Measurements from ENCODE around the gene PDE6B.

PDE6B gene

DNA sequence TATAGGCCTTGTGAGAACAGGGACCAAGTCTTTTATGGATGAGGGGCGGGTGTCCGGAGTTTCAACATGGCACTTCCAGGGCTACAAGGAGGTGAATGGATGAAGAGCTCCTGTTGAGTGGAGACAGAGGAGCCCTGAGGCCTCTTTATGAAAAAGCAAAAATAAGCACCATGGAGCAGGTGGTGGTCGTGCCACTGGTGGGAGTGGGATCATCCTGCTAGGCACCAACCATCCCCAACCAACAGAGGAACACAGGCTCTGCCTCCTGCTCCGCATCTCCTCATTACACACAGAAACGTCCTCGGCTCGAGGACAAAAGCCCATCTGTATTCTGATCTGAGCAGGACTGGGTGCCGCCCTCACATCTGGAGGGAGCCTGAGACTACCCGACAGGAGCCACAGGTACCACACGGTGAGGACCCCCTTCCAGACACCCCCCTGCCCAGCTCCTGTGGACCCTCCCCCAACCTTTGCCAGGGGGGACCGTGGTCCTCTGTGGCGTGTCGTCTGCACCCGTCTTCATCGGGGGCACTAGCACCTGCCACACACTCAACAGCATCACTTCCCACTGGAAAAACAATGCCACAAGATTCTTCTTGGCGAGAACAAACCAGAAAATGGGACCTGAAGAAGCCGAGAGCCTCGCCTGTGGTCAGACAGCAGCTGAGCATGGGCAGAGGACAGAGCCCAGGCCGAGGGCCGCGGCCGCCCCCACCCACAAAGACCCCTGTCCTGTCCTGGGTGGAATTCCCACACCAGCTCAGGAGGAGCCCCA is 3.9 kb upstream of the PDE6B start:
- TF ChIP-seq CTCF (conservative IDR thresholded peaks at IDR 0.05): no peak
- TF ChIP-seq ZFX (IDR thresholded peaks at IDR 0.05): no peak

GRCh38 chr4:622071-622995 is 3.0 kb upstream of the PDE6B start:
- H3K27ac ChIP-seq: no peak overlapping the region
- TF ChIP-seq ZFX (IDR thresholded peaks at IDR 0.05) (no peak), CTCF (conservative IDR thresholded peaks at IDR 0.05) (no peak)

More for the DNA sequence above, 3.9 kb upstream of the PDE6B start:
- H3K27ac ChIP-seq: no peak overlapping the region

- TF ChIP-seq CTCF (conservative IDR thresholded peaks at IDR 0.05) (no peak), ZFX (IDR thresholded peaks at IDR 0.05) (no peak)
- no peak overlapping the region for H3K27ac ChIP-seq
Observed at GRCh38 chr4:622996-623913, 2.1 kb upstream of the PDE6B start.

DNA sequence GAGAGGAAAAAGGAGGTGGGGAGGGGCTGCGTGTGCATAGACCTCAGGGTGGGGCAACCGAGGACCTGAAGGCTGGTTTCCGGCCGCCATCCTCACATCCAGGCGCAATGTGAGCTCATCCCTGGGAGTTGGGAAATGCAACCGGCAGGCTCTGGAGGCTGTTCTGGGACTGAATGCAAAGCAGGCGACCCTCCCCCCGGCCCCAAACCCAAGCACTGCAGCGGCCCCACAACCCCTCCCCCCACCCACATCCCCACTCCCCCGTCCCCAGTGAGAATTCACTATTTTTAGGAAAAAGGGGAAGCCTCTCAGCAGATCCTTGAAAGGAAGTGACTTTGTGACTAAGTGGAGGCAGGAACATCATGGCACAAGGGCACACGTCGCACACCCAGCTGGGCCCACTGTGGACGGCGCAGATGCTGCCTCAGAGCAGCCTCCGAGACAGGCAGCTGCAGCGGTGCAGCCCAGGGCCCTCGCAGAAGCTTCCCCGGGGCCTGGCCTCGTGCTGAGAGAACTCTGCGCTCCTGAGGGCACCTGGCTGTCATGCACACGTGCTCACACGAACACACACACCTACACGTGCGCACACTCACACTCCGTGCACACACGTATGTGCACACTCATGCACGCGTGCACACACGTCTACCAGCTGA is 1.3 kb upstream of the PDE6B start:
- H3K27ac ChIP-seq: no peak overlapping the region
- TF ChIP-seq CTCF (conservative IDR thresholded peaks at IDR 0.05) (no peak), ZFX (IDR thresholded peaks at IDR 0.05) (no peak)

GRCh38 chr4:625631-626161 is 323 bp downstream of the PDE6B start:
- no peak overlapping the region for H3K27ac ChIP-seq
- TF ChIP-seq ZFX (IDR thresholded peaks at IDR 0.05) (no peak), CTCF (conservative IDR thresholded peaks at IDR 0.05) (no peak)

DNA sequence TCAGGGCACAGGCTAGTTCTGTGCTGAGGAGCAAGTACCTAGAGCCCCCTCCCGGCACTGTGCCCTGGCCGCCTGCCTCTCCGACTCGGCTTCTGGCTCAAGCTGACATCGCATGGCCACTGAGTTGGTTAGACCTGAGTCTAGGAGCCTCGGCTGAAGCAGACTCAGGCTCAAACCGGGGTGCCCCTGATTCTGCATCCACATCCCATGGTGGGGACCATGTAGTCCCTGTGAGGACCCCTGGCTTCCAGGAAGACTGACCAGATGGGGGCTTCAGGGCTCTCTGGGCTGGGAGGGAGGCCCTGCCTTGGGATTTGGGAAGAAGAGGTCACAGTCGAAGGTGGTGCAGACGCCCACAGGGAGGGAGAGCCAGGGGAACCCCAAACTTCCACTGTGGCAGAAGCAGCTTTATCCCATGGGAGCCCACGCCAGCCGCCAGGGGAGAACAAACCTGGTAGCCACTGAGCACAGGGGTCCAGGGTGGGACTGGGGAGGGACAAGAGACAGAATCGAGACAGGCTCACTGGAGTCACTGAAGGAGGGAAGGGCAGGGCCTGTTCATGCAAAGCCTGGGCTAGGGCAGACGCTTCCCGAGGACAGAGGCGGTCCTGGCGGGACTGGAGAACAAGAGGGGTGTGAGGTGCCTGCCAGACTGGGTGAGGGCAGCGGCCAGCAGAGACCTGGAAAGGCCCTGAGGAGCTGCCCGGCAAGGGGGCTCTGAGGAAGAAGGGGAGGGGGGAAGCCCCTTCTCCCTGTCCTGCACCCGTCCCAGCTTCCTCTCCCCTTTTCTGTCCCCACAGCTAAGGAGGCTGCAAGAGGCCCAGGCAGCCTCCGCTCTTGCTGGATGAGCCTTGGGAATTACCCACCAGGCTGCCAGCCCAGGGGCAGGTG is 1.1 kb downstream of the PDE6B start:
- no peak overlapping the region for H3K27ac ChIP-seq
- no peak for TF ChIP-seq ZFX (IDR thresholded peaks at IDR 0.05)
- TF ChIP-seq CTCF (conservative IDR thresholded peaks at IDR 0.05): no peak

All from C4-2B (cell line).